Measurements from ENCODE around the gene RCN1.
"Not testable (repeated sequence)": the region's sequence is repeated elsewhere in the genome, so short reads cannot be mapped to it uniquely, and the experiment has no call there.

The RCN1 gene

DNA sequence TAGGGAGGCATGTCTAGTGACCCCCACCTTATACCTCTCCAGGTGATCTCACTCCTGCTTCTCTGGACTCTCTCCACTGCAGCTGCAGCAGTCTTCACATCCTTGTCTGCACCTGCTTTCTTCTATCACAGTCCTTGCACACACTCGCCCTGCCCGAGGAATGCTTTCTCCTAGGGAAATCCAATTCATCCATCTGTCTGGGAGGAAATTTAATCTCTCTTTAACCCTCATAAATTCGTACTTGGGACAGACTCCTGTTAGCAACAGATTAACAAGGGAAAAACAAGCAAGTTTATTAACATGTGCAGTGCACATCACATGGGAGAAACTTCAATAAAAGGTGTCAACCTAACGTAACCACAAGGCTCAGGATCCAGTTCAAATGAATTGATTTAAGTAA is 11.3 kb upstream of the RCN1 start:
- DNase-seq (ENCODE audit: low spot score), result no peak

DNA sequence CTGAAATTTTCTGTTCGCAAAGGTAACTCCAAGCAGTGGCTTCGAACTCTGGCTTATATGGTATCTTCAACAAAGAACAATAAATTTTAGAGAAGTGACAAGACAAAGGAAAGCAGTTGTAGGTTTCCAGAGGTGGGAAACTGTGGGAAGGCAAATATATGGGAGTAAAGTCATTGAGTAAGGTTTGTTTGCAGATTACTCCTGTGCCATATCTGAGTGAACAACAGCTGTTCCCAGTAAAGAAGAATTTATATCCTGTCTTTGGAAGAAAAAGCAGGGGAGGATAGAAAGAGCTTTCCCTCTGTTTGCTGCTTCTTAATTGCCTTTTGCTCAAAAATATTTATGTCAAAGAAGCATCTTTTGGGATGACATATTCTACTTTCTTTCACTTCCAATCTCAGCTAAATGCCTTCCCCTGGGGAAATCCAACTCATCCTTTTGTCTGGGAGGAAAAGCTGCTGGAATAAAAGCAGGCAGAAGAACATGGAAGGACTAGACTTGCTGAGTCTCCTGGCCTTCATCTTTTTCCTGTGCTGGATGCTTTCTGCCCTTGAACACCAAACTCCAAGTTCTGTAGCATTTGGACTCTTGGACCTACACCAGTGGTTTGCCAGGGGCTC is 10.4 kb upstream of the RCN1 start:
- no peak for DNase-seq (ENCODE audit: low spot score)

DNA sequence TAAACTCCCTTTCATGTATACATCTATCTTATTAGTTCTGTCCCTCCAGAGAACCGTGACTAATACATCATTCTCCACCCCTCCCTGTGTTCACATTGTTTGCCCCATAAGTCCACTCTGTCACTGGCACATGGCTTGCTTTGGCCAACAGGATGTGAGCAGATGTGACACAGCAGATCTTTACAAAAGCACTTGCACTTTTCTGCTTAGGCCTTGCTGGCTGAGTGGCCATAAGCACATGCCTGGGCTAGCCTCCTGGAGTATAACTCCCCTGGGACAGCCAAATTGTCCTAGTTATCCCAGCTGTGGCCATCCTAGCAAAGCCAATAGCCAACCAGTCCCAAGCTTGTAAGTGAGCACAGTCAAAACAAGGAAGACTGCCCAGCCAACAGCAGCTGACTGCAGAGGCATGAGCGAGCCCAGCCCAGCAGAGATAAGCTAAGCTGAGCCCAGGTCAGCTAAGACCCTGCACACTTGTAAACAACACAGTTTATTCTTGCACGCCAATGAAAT is 9.7 kb upstream of the RCN1 start:
- no peak for DNase-seq (ENCODE audit: low spot score)

DNA sequence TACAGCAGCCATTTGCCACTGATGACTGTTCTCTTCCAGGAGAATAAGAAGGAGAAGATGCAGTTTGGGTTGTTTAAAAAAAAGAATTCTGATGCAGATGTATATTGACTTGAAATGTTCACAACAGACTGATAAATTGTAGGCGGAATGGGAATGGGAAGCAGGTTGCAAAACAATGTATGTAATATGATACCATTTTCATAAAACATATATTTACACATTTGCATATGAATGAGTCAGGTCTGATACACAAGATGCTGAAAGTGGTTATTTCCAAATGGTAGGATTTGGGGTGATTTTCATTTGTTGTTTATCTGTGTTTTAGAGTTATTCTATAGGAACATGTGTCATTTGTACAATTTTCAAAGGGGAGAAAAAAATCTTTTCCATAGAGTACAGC is 9.0 kb upstream of the RCN1 start:
- no peak for DNase-seq (ENCODE audit: low spot score)

DNA sequence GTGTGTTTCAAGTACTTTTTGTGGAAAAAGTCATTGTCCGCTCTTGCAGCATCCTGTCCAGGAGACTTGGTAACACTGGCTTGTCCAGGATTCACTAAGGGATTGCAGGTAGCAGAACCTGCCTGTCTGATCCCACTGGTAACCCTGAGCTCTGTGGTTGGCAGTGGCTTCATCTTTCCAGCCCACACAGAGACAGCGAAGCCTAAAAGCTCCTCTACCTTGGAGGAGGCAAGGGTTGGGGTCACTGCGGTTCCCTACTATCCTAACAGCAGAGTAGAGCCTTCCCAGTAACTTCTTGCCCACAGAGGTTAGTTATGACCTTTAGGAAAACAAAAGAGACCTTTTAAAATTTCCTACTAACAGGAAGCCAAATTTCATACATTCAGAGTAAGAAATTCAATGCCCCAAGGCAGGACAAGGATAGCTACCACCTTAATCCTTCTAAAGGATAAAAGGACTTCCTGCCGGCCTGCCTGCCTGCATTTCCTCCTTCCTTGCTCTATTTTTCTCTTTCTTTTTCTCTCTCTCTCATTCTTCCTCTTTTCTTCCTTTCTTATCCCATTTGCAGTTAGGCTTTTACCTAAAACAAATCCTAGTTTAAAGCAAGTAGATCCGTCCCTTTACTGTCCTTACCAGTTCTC is 8.4 kb upstream of the RCN1 start:
- DNase-seq (ENCODE audit: low spot score), result no peak

DNA sequence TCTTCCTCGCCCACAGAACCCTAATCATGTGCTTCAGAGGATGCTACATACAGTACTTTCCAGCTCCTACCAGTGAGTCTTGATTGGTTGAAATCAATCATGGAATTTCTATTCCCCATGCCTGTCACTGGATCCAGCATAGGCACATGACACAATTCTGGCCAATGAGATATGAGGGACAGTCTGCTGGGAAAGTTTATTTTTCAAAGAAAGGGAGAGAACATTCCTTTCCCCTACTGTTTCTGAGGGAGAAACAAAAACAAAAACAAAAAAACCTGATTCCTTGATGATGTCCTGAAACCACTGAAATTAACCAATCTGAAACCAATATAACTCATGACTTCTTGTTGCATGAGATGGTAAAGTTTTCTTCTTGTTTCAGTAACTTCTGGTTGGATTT is 3.3 kb upstream of the RCN1 start:
- no peak for DNase-seq (ENCODE audit: low spot score)

DNA sequence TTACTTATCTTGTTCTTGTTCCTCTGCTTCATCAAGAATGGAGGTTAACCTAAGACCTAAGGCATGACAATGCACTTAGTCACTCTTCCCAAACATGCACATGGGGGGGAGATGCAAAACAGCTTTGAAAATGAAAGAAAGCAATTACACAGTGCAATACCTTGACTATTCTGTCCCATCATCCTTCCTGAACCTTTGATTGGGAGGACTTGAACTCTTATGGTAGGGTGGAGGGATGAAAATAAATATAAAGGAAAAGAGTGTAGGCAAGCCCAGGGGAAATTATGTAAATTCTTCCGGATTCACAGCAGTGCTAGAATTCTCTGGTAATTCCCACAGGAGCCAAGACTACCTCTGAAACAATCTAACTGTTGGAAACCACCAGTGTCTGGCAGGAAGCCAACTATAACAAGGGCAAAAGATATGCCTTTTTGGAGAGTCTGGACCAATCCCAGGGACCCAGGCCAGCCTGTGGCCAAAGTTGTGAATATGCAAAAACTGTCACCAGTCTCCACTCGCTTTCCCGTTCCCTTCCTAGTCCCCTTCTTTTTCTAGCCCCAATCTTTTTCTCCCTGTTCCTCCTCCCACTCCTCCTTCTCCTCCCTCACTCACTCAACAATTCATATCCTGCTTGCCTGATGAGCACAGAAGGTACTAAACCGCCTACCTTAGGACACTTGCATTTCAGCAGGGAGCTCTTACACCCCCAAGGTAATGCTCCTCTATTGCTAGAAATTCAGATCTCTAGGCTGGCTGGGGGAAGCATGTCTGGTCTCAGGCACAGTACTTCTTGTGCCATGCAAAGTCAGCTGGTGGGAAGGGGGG is 2.5 kb upstream of the RCN1 start:
- DNase-seq (ENCODE audit: low spot score), result no peak

DNA sequence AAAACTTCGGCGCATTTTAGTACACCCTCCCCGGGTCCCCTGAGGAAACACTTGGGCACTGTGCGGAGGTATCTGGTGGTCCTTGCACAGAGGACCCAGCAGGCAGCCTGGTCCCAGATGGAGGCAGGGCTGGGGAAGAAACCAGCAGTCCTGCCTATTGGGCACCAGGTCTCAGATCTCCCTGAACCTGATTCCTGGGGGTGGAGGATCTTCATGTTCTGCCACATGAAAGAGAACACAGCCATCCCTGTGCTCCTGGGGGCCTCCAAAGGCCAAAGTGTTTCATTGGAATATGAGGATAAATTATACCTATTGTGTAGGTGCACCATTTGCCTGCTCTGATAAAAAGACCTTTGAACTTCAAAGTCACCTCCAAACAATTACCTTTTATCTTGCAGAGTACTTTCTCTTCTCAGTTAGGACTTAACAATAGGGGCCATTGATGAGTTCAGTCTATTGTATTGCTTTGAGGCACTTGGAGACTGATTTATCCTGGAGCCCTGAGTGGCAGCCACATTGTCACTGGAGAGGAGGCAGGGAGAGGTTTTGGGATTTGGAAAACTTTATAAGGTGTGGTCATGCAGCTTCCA is 1.8 kb downstream of the RCN1 start:
- no peak for DNase-seq (ENCODE audit: low spot score)

DNA sequence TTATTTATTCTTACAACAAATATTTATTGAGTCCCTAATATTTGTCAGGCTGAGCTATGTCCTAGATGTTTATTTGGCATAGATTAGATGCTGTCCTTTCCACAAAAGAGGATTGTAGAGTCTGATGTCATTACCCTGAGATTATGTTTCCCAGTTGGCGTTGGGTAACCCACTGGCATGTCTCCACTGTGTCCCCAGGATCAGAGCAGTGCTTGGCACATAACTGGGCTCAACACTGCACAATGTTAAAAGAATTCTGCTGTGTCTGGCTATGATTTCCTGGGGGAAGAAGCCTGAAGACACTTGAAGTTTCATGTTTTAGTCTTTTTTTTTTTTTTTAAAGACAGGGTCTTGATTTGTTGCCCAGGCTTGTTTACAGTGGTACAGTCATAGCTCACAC is 4.0 kb downstream of the RCN1 start:
- no peak for DNase-seq (ENCODE audit: low spot score)

DNA sequence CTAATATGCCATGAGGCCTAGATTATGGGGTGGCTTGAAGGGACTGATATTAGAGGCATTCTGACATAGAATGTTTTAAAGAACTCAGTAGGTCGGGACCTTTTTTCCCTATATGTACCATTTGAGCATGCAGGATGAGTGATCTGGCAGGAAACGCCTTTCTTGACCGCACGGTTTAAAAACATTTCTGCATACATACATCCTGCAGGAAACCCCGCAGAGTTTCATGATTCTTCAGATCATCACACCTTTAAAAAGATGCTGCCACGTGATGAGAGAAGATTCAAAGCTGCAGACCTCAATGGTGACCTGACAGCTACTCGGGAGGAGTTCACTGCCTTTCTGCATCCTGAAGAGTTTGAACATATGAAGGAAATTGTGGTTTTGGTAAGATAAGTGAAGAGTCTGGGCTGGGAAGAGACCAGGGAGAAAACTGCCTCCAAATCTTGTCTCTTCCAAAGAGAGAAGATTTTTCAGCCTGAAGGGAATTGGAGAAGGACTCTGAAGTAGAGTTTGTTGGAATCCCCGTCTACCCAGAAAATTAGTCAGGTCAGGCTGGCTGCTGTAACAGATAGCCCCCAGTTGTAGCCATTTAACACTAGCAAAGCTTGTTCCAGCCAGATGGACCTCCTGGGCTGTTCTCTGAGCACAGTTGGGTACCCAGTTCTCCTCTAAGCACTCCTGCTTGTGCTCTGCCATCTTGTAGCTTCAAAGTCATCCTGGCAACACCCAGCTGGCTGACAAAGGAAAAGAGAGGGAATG is 7.4 kb downstream of the RCN1 start:
- no peak for DNase-seq (ENCODE audit: low spot score)

DNA sequence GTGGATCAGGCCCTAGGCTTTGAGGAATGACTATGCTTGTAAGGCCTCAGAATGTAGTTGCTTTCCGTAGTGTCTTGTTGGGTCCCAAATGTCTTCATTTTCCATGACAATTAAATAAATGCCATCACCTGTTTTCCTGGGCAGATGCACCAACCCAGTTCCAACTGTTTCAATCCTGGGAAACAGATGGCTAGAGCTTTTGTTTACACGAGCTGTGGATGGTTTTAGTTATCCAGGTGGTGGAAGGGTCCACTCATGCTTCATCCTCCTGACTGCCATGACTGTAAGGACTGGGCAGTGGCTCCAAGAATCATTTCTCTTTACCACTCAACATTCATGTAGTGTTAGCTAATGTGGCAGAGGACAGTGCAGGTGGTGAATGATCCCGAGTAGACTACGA is 8.6 kb downstream of the RCN1 start:
- no peak for DNase-seq (ENCODE audit: low spot score)

DNA sequence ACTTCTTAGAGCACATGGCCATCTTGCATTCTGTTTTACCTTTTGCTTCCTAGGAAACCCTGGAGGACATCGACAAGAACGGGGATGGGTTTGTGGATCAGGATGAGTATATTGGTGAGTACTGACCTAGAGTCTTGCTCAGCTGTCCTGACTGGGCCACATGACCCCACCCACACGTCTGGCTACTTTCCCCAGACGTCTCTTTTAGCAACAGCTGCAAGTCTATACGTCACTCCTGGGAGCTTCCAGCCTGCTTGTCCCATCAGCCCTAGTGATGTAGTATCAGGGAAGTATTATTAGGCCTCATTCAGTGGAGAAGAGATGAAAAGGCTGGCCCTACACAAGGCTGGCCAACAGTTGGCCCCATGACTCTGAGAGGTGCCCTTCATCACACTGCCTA is 9.6 kb downstream of the RCN1 start:
- DNase-seq (ENCODE audit: low spot score), result no peak

DNA sequence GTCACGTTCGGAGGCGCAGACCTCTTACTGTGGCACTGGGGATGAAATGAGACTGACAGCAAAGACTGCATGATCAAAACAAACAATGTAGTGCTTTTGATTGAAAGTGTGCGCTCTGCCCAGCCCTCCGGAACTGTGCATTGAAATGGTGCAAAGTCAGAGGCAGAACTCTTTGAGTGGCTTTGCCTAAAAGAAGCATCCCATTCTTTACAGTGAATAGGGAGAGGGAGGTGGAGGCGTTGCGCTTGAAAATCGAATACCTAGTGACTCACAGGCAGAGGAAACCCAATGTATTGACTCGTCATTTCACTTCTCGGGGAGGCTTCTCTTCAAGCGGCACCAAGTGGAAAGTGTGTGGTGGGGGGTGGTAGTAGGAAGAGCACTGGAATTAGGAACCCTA is 10.9 kb downstream of the RCN1 start:
- DNase-seq (ENCODE audit: low spot score), result no peak

DNA sequence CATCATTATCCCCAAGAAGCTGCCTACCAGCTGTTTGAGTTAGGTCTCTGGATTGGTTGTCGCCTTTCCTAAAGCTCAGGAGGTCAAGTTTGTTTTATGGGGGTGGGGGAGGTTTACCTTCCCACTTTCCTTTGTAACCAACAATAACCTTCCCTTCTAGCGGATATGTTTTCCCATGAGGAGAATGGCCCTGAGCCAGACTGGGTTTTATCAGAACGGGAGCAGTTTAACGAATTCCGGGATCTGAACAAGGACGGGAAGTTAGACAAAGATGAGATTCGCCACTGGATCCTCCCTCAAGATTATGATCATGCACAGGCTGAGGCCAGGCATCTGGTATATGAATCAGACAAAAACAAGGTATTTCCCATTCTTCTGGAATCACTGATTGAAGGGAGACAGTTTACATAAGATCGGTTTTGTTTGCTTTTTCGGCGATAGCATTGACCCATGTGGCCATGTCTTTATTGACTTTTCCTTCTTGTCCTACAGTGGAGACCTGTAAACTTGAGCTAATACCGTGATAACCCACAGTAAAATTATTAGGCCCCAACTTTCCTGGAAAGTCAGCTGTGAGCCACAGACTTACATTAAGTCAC is 12.3 kb downstream of the RCN1 start:
- DNase-seq (ENCODE audit: low spot score), result not testable (repeated sequence)

DNA sequence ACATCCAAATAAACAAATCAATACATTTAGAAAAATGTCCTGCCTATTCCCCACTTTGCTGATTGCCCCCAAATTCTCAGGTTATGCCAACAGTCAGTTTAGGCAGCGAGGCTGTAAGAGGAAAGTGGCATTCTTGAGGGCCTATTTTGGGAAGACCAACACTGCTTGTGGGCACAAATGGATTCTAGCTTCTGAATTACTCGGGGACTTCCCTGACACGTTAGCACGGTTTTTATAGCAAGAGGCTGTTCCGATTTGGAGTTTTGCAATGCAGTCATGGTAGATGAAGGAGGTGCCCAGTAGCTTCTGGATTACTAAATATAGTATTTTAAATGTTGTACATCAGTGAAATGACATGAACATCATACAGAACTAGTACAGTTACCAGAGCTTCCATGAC is 13.1 kb downstream of the RCN1 start:
- no peak for DNase-seq (ENCODE audit: low spot score)

DNA sequence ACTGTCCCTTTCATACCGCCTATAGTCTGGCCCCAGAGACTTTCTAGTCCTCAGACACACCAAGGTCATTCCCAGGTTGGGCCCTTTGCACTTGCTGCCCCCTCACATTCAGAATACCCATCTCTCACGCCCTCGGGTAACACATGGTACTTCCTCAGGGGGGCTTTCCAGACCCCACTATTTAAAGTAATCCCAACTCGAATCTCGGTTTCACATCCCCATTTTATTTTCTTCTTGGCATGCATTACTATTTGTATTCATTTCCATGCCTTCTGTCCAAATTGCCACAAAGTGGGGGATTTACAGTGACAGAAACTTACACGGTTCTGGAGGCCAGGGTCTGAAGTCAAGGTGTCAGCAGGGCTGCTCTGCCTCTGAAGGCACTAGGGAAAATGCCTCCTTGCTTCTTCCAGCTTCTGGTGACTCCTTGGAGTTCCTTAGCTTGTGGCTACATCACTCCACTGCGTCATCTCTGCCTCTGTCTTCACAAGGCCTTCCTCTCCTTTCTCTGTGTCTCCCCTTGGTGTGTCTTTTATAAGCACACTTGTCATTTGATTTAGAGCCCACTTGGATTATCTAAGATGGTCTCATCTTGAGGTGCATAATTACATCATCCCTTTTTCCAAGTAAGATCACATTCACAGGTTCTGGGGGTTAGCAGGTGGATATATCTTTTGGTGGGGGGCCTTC is 15.1 kb downstream of the RCN1 start:
- no peak for DNase-seq (ENCODE audit: low spot score)

DNA sequence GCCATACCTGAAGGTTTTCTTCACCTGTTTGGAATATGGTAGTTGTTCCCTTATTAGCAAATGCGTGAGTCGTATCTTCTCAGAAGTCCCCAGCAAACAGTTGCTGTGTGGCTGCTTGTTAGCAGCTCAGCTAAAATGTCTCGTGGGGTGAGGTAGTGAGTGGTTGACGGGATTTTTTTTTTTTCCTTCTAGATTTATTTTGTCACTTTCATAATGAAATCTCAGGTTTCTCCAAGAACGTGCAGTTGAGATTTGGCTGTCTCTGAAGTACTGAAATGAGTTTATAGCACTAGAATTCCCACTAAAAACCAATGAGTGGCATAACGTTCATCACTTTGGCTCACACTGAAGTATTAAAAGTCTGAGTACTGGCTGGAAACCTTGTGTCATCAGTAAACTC is 16.8 kb downstream of the RCN1 start:
- DNase-seq (ENCODE audit: low spot score), result no peak

DNA sequence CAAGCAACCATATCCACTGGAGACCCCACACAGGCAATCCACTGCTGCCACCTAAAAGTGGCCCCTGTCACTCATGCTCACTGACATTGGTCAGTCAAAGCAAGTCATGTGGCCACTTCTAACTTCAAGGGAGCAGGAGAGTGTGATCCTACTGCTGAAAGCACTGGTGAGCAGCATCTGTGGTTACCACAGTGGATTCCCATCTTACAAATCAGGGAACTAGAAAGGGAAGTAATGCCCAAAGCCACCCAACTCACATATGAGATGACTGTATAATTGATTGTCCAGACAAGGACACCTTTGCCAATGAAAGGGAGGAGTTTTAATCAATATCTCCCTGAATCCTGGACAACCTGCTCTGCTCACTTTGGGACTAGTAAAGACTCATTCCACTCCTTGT is 17.7 kb downstream of the RCN1 start:
- no peak for DNase-seq (ENCODE audit: low spot score)

DNA sequence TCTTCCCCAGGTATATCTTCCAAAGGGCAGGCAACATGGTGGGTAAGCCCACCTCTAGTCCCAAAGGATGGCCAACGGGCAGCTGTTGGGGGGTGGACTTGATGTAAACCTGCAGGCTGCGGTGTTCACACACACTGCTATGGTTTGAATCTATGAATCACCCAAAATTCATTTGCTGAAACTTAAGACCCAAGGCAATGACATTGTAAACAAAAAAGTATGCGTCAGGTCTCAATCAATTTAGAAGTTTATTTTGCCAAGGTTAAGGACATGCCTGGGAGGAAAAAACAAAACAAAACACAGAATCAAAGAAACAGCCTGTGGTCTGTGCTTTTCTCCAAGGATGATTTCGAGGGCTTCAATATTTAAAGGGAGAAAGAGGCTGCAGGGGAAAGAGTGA is 18.3 kb downstream of the RCN1 start:
- no peak for DNase-seq (ENCODE audit: low spot score)

DNA sequence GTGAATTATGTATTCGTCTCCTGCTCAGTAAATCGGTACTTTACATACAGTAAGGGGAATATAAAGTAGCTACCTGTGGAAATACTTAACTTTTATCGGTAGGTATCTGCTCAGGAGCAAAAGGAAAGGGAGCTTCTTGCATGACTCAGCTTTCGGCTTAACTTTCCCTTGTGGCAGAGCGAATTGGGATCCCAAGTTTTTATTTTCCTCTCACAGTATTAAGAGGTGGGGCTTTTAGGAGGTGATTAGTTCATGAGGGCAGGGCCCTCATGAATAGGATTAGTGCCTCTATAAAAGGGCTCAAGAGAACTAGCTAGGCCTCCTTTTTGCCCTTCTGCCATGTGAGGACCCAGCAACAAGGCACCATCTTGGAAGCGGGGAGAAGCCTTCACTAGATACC is 18.7 kb downstream of the RCN1 start:
- DNase-seq (ENCODE audit: low spot score), result no peak

DNA sequence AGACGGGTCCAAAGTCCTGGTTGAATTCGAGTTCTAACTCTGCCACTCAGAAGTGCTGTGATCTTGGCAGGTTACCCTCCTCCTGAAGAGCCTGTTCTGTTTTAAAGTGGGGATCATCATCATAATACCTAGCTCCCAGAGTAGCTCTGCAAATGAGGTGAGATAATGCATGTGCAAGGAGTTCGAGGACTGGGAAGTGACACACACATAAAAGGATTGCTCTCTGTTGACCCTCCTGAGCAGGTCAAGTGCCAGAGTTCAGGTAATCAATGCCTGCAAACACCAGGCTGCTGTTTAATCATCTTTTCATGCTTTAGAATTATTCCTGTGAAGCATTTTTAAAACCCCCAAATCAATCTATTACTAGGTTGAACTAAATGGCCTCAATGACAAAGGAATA is 19.9 kb downstream of the RCN1 start:
- DNase-seq (ENCODE audit: low spot score), result no peak
